NB4 (cell line): Measurements from ENCODE around the gene GJD3.

Source experiments
- DNase-seq: peaks from one replicate; pipeline ENCODE4 v3.0.0; 2010; ENCODE audit warnings: low read depth
- H3K4me3 ChIP-seq: one replicate; pipeline ENCODE4 v1.5.1; 2011; ENCODE audit warnings: mild to moderate bottlenecking, low read depth, low read length, moderate library complexity
- MYC ChIP-seq: IDR thresholded peaks from 2 replicates; pipeline ENCODE4 v1.6.1; 2011; ENCODE audit warnings: low read depth, low read length
- POLR2A ChIP-seq: IDR thresholded peaks from 2 replicates; pipeline ENCODE4 v1.6.1; 2011; ENCODE audit warnings: mild to moderate bottlenecking; ENCODE audit not compliant: insufficient read length; ENCODE audit errors: extremely low read depth
- TF ChIP-seq, protein P1 (sequence below): IDR thresholded peaks from 2 replicates; pipeline ENCODE4 v1.6.1; 2011; ENCODE audit warnings: low read depth, low read length
- TF ChIP-seq, protein P2 (sequence below): IDR thresholded peaks from one replicate; pipeline ENCODE4 v1.5.1; 2012; ENCODE audit warnings: low read depth, low read length

The GJD3 gene

DNA sequence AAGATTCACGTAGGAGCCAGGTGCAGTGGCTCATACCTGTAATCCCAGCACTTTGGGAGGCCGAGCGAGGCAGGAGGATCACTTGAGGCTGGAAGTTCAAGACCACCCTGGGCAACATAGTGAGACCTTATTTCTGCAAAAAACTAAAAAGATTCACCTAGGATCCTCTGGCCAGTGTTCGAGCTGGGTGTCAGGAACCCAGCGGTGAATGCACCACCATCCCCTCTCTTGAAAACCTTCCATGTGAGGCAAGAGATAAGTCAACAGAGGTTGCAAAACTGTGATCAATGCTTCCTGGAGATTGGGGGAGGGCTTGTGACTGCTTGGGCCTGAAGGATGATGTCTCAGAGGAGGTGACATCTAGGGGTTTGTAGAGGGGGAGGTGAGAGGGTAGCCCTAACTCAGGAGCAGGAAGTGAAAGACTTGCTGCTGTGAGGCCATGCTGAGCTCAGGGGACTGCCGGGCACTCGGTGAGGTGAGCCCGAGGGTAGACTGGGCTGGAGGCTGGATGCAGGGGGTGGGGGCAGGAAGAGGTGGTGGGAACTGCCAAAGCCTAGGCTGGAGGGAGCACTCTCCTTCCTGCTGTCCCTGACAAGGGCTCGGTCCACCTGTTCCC lies 11.7 kb downstream of the GJD3 start:
- TF ChIP-seq MYC (peak; percentile 20; the same call in 1 of the 2 replicates), POLR2A (no peak)
- TF ChIP-seq, protein P1, sequence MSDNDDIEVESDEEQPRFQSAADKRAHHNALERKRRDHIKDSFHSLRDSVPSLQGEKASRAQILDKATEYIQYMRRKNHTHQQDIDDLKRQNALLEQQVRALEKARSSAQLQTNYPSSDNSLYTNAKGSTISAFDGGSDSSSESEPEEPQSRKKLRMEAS = 0 out of 2 replicates have a peak, but pooled peaks have one; percentile 42
- TF ChIP-seq, protein P2, sequence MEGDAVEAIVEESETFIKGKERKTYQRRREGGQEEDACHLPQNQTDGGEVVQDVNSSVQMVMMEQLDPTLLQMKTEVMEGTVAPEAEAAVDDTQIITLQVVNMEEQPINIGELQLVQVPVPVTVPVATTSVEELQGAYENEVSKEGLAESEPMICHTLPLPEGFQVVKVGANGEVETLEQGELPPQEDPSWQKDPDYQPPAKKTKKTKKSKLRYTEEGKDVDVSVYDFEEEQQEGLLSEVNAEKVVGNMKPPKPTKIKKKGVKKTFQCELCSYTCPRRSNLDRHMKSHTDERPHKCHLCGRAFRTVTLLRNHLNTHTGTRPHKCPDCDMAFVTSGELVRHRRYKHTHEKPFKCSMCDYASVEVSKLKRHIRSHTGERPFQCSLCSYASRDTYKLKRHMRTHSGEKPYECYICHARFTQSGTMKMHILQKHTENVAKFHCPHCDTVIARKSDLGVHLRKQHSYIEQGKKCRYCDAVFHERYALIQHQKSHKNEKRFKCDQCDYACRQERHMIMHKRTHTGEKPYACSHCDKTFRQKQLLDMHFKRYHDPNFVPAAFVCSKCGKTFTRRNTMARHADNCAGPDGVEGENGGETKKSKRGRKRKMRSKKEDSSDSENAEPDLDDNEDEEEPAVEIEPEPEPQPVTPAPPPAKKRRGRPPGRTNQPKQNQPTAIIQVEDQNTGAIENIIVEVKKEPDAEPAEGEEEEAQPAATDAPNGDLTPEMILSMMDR = no peak
- peak; percentile 89 for DNase-seq
- H3K4me3 ChIP-seq = no peak overlapping the region

DNA sequence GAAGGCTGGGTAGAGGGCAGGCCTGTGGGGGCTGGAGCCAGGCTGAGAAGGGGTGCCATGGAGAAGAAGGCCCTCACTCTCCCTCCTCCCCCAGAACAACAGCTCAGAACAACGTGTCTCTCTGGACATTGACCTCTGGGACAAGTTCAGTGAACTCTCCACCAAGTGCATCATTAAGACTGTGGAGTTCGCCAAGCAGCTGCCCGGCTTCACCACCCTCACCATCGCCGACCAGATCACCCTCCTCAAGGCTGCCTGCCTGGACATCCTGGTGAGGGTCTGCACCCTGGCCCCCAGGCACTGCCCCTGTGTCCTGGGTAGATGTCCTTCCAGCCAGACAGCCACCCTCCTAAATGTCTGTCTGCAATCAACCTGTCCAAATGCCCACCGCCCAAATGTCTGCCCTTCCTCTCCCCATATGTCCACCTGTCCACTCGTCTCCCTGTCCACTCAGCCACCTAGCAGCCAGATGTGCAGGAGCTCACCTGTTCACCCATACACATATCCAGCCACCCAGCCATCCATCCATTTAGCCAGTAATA lies 12.2 kb downstream of the GJD3 start:
- no peak for DNase-seq
- H3K4me3 ChIP-seq = no peak overlapping the region
- TF ChIP-seq POLR2A = no peak
- TF ChIP-seq, protein P2 = no peak
- no peak for TF ChIP-seq MYC
- TF ChIP-seq, protein P1 = no peak

DNA sequence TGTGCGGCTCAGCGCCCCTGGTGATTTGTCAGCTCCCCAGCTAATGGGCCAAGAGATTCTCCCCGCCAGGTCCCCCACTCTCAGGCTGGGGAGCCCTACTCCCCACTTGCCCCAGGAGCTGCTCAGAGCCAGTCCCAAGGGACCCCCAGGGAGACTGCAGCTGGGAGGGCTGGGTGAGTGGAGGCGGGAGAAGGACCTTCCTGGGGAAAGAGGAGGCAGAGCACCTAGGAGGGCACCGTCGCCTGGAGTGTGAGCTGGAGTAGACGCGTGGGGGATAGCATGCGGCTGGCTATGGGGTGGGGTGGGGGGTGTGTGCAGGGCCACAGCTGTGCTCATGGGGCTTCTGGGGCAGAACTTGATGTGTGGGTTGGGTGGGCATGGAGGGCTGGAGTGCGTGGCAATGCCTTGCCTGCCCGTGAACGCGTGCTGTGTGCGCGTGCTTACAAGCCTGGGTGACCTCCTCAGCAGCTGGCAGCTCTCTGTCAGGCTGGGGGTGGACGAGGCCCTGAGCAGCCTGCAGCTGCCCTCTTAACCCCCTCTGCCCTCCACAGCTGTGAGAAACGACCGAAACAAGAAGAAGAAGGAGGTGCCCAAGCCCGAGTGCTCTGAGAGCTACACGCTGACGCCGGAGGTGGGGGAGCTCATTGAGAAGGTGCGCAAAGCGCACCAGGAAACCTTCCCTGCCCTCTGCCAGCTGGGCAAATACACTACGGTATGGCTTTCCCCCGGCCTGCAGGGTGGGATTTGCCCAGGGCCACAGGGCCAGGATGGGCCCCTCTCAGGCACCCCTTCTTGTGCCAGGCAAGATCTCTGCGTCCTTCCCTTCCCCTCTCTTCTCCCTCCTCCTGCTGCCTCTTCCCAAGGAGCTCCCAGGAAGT lies 12.9 kb downstream of the GJD3 start:
- no peak overlapping the region for H3K4me3 ChIP-seq
- no peak for DNase-seq
- TF ChIP-seq, protein P1 = no peak
- TF ChIP-seq MYC (no peak), POLR2A (no peak)
- TF ChIP-seq, protein P2 = no peak

DNA sequence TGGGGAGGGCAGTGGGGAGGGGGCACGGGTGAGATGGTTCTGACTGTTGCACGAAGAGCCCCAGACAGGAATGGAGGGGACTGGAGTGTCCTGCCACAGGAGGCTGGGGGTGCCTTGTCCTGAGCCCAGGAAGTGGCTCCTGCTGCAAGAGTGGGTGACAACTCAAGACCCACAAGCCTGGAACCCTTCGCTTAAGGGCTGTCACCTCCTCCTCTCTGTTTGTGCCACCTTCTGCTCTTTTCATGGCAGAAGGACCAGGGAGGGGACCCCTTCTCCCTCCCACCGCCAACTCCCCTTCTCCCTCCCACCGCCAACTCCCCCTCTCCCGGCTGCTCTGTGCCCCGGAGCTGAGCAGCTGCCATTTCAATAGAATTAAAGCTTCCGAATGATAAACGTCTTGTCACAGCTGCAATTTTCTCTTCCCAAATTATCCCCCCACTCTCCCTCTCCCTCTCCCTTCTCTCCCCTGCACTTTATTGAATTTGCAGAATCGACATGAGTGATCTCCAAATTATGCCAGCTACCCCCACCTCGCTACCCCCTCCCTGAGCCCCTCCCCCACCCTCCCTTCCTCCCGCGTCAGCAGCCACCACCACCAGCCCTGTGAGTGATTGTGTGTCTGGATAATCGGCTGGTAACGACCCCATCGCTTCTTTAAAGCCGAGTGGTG lies 13.7 kb downstream of the GJD3 start:
- TF ChIP-seq POLR2A (no peak), MYC (no peak)
- TF ChIP-seq, protein P2 = no peak
- TF ChIP-seq, protein P1 = no peak
- H3K4me3 ChIP-seq = no peak overlapping the region
- no peak for DNase-seq

DNA sequence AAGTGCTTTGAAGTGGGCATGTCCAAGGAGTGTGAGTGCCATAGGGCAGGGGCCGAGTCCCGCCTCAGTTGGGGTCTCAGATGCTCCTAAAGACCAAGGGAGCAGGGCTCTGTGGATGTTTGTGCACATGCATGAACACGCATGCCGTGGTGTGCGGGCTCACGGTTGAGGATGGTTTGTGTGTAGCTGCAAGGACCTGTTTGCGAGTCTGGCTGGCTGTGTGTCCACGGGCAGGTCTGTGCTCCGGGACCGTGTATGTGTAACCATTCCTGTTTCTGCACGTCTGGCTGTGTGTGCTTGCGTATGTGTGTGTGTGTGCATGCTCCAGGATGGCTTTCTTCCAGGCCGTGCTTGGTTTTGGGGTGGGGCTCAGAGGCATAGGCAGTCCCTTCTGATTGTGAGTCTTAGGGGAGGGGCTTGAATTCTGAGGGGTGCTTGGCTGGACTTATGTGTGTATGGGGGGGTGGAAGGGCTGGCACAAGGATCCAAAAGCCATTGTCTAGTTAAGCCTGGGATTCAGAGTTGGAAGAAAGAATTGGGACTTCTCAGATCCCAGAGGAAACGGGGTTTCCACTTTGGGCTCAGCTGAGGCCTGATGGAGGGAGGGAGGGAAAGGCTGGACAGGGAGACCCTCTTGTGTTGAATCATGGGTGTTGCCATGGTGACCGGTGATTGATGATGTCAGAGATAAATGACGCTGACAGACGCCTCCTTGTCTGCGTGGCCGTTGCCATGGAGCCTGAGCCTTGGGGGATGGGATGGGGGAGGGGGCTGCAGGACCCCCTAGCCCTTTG lies 14.4 kb downstream of the GJD3 start:
- DNase-seq = no peak
- no peak overlapping the region for H3K4me3 ChIP-seq
- TF ChIP-seq POLR2A (no peak), MYC (no peak)
- TF ChIP-seq, protein P1 = no peak
- TF ChIP-seq, protein P2 = no peak
